NCI-H82 (cell line): ENCODE results near the gene ITGA2.
A peak's percentile ranks its signal among the peaks of the same experiment; 100 is the strongest.

ENCODE experiments used
- DNase-seq: peaks from one replicate; lab custom pipeline; 2025; lab: John Stamatoyannopoulos, UW

ITGA2 gene

DNA sequence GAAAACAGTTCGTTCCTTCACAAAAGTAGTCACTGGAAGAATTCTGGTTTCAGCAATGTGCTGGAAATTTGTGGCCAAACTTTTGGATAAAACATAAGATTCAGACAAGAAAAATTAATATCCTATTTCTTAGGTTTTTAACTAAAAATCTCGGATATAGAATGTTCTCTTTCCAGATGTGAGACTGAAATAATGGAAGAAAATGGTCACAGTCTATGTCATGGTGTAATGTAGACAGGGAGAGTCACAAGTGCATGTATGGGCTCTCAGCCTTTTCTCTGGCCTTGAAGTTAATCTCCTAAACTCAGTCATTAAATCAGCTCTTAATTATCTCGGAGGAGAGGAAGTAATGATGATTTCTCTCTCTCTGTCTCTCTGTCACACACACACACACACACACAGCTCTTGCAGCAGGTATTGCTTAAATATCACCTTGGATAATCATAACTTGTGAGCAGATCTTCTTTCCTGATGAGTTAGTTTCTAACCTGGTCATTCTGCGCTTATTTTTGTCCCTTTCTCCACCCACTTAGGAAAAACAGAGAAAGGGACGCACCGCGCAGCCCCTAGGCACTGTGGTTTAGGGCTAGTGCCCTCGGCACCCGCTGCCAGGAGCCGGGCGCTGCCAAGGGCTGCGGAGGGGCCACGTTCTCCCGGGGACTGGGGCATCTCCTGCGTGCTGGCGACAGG lies 672 bp upstream of the ITGA2 start:
- peak; percentile 13 for DNase-seq

DNA sequence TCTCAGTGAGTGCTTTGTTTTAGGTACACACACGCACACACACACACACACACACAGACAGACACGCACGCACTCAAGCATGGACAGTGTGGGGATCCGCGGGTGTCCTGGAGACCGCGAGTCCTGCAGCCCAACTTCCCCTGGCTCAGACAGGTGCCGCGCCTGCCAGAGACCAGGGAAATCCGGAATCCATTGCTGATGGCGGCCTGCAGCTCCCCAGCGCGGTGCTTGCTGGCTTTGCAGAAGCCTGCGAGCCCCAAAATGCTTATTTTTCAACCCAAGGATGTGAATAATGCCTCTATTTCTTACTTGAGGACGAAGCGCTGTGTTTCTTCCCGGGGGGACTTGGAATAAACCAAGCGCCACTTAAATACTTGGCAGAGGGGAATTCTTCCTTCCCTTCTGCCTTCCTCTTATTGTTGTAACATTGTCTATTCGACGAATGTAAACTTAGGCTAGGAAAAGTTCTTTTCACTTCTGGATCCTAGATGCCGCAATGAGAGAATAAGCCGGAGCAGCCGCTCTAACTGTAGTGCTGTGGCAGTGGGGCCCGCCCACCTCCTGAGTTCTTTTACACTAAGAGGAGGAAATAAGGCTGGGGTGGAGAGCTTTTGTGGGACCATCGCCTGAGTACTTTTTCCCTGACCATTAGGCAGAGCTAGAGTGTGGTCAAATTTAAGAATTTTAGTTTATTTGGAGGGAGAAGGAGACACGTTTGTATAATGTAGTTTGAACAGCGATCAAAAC lies 802 bp downstream of the ITGA2 start:
- no peak for DNase-seq

DNA sequence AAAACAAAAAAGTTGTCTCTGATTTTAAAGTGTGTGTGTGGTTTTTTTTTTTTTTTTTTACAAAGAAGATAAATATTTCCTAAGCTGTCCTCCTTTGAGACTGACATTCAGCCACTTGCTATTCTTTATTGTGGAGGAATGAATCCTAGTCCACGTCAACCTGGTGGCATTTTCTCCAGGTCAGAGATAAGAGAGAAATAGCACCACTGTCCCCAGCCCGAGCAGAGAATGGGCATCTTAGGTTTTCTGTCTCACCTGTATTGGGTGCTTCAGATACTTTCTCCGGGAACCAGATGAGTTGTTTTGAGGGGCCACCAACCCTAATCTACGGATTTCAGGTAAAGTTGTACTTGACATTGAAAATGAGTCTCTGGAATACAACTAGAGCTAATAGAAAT lies 1.4 kb downstream of the ITGA2 start:
- DNase-seq = no peak

DNA sequence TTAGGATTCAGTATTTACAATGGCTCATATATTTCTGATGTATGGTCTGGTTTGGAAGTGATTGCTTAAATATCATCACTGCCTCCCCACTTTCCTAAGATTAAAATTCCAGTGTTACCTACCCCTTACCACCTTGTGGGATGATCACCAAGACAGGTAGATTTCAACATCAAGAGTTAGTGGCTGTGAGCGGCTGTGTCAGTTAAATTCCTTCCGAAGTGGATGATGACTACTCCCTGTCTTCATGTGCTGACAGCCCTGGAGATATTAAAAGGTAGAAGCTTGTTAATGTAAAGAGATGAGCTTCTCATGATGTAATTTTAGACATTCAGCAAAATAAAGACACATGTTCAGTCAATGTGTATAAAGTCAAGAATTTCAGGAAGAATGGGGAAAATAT lies 4.2 kb downstream of the ITGA2 start:
- DNase-seq = no peak

DNA sequence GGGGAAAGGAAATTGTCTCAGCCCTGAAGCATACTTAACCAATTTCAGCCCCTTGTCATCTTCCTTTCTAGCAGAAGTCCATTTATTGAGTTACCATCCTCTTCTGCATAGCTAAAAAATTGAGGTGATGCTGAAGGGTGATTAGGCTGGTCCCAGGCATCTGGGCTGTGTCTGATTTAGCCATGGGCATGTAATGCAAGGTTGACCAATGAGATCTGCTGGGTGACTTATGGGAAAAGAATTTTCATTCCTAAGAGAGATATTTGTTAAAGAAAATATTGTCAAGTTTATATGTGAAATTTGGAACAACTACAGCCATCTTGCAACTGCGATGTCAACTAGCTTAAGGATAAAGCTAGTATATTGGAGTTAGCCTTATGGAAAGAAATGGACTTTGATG lies 5.1 kb downstream of the ITGA2 start:
- DNase-seq = no peak

DNA sequence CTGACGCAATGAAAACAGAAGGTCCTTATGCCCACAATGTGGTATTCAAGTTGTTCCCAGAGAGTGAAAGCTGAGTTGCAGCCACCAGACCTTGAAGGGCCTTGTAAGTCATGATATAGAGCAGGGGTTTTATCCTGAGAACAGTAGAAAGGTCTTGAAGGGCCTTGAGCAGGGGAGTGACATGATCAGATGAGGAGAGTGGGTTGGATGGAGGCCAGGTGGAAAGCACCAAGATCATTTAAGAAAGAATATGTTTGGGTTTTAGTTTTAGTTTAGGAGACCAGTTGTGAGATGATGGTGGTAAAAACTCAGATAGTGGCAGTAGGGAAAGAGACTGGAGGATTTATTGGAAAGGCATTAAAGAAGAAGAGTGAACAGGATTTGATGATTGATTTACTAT lies 5.9 kb downstream of the ITGA2 start:
- DNase-seq = no peak

DNA sequence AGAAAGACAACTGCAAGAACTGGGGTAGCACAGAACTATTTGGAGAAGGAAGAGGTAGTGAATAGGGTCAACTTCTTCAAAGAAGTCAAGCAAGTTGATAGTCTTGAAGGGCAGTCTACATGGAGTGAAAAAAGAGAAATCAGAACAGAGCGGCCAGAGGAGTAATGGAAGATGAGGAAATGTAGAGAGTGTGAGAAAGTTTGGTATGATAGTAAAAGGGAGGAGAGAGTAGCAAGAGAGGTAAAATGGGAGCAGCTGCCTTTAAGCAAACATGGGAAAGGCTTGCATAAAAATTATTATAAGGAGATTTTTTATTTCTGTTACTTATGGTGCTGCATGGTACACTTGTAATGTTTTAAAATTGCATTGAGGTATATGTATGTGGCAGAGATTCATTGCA lies 6.8 kb downstream of the ITGA2 start:
- DNase-seq = no peak

DNA sequence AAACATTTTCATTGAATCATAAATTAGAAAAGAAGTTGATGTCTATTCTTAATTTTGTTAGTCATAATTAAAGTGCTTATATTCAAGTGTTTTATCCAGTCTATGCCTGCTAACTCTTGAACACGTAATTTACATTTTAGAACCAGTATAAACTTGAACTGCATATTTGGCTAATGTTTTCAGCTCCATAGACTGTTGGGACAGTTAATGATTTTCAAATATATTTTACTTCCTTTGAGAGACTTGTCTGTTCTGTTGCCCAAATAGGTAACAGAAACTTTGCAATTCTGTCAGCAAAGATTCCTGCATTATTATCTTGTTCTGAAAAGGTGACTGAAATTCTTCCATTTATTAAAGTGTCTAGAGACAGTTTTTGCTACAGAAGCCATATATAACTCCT lies 7.8 kb downstream of the ITGA2 start:
- no peak for DNase-seq

DNA sequence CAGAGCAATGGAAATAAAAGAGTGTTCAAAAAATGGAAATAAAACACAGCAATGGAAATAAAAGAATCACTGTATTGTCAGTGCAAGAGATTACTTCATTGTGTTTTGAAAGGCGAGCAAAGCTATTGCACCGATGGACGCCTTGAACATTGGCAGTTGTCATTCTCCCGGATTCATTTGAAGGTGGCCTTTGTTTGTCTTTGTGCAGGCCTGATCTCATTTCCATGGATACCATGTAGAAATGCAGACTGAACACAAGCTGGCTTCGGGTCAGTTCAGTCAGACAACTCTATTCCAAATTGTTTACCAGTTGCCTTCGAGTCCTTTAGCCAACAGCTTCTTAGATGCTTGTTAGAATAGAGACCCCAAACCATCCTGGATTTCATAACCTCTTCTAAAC lies 8.3 kb downstream of the ITGA2 start:
- no peak for DNase-seq

DNA sequence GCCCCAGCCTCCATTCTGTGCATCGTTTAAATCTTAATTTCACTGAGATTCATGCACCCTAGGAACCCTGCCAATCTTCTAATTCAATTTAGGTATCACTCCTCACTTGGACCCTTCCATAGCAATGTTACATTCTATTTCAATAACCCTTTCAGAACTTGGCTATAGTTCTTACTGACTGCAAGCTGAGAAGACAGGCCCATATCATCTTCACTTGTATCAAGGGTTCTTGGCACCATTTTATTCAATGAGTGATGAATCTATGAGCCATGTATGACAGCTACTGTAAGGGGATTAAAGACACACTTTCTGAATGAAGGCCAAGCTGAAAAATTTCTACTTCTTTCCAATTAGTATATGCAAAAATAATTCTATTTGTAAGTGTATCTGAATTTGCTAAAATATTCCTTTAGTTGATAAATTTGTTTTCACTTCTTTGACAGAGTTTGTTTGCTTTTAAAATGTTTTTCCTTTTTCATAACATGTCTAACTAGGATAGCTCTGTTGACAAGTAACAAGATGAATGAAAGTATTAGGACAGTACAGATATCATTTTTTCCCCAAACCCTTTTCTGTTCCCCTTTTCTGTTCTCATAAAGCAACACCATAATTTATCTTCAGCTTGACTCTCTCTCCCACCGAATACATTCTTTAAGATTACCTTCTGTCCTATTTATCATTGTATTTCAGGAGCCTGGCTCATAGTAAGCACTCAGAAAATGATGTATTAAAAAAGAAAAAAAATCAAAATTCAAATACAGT lies 9.6 kb downstream of the ITGA2 start:
- no peak for DNase-seq

DNA sequence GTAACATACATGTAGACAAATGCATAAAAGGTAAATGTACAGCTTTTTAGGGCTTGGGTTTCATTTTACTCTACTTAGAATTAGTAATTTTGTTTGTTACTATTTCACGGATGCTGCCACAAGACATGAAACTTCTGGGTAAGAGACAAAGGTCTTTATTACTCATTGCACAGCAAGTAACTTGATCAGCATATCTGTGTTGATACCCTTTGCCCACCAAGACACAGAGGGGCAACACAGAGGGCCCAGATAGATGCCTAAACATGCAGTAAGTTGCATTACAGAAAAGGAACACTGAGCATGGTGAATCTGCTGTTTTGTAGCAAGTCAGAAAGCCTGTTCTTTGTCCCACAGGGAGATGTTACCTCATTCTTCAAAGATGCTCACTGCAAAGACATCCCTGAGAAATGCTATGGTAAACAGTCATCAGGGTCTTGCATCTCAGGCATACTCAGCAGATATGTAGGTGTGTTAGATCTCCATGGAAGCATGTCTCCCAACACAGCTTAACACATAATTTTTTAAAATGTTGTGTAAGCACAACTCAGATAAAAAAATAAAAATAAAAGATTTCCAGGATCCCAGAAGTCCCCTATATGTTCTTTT lies 10.3 kb downstream of the ITGA2 start:
- DNase-seq = no peak

DNA sequence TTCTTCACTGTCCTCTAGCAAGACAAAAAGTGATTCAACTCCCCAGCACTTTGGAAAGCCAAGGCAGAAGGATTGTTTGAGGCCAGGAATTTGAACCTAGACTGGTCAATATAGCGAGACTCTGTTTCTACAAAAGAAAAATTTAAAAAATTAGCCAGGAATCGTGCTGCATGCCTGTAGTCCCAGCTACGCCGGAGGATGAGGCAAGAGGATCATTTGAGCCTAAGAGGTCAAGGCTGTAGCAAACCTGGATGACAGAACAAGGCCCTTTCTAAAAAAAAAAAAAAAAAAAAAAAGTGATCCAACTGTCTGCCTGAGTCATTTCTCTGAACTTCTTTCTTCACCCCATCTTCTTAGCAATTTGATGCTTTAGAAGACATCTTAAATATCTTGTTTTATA lies 12.4 kb downstream of the ITGA2 start:
- no peak for DNase-seq

DNA sequence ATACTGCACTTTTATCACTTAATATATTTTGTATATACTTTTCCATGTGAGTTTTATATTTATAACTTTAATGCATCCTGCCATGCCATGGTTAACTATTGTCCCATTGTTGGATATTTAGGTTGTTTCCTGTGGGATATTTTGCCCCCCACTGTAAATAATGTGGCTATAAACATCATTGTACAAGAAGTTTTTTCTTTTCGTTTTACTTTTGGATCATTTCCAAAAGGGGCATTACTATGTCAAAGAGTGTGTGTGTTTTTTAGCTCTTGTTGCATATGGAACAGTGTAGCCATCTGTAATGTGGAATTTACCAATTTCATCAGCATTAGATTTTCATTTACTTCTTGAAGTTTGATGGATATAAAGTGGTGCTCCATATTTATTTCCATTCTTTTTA lies 13.3 kb downstream of the ITGA2 start:
- no peak for DNase-seq

DNA sequence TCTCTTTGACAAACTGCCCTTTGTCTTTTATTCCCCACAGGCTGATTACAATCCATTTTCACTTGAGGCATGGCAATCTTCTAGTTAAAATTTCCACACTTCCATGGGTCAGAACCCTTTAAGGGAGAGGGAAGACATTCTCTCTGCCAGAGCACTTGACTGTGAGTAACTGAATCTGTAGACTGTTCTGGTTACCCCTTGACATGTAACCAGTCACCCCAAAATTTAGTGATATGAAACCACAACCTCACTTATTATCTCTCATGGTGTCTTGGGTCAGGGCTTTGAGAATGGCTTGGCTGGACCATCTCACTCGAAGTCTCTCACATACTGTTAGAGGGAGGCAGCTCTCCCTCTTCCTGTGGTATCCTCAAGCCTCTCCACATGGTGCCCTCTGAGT lies 14.0 kb downstream of the ITGA2 start:
- no peak for DNase-seq

DNA sequence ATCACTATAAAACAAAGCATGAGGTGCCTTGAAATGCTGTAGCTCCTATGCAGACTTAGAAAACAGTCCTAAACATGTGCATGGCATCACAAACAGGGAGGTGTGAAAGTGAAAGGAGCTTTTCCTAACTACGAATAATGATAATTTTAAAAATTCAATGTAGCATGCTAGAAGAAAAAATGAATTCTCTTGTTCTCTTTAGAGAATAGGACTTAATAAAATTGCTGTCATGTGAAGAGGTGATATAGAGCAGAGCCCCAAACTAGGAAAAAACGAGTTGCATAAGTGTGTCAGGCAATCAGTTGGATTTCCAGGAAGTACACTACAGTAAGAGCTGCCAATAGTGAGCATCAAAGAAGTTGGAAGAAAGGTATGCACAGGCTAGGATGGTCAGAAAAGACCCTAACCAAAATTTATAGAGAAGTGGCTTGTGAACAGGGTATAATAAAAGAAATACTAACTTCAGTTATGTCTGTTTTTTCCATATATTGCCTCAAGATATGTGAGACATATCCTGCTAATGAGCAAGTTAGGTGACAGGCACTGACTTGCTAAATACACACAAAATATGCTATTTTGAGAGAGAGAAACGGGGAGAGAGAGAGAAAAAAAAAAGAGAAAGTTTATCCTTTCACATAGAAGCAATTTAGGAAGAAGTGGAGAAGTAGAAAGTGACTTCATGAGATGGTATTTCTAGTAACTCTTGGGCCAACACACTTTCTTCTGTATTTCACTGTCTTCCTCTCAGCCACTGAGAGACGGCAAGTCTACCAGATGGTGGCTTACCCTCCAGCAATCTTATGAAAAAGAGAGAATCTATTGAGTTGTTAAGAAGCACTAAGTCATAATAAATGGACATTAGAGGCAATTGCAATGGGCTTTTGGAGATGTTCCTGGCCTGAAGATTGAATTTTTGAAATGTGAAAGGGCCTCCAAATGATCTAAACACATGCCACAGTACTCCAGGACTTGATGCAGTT lies 18.0 kb downstream of the ITGA2 start:
- no peak for DNase-seq

DNA sequence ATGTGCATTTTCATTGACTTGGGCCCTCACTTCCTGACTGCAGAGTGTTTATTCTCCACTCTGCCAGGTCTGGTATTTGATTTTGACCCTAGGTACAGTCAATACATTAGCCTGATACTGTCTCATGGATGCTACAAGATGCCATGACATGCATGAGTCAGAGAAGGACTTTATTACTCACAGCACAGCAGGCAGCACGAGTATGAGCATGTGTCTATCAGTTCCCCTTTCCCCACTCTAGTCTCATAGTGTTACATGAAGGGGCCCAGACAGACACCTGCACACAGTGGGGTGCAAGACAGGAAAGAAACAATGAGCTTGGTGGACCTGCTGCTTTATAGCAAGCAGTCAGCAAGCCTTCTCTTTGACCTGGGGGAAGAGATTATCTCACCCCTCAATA lies 19.6 kb downstream of the ITGA2 start:
- no peak for DNase-seq

DNA sequence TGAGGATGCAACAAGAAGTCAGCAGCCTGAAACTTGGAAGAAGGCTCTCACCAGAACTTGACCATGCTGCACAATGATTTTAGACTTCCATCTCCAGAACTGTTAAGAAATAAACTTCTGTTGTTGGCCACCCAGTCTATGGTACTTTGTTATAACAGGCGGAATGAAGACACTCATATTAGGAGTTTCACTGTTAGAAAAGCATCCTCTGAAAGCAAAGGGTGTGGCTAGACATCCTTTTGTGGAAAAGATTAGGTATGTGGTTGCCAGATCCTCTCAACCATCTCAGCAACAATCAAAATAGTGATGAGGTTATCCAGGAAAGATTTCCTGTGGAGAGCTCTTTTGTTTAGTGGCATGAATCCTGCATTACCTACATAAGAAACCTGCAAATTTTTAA lies 20.7 kb downstream of the ITGA2 start:
- DNase-seq = no peak

DNA sequence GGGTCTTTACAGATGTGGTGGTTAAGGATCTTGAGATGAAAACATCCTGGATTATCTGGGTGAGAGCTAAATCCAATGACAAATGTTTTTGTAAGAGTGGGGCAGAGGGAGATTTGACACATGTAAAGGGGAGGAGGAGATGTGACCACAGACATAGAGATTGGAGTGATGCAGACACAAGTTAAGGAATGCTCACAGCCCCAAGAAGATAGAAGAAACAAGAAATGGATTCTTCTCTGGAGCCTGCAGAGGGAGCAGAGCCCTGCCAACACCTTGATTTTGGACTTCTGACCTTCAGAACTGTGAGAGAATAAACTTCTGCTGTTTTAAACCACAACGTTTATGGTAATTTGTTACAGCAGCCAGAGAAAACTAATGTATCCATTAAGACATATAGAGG lies 21.7 kb downstream of the ITGA2 start:
- no peak for DNase-seq

DNA sequence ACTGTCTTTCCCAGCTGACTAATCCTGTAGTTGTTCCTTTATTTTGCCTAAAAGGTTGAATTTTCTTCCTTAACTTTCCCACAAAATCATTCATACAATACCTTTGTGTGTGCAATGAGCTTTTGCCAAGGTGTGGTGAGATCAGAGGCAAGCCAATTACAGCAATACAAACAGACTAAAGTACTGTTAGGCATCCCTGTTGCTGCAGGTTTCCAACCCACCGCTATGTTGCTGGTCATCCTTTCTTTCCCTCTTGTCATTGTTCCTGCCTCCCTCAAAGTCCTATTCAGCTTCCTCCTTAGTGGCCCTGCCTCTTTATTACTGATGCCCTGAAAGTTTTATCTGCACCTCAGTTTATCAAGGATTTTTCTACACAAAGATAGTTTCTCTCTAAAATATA lies 22.1 kb downstream of the ITGA2 start:
- no peak for DNase-seq

DNA sequence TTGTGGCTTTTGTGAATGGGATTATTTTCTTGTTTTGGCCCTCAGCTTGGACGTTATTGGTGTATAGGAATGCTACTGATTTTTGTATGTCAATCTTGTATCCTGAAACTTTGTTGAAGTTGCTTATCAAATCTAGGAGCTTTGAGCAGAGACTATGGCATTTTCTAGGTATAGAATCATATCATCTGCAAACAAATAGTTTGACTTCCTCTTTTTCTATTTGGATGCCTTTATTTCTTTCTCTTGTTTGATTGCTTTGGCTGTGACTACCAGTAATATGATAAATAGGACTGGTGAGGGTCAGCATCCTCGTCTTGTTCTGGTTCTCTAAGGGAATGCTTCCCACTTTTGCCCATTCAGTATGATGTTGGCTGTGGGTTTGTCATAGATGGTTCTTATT lies 24.7 kb downstream of the ITGA2 start:
- no peak for DNase-seq

DNA sequence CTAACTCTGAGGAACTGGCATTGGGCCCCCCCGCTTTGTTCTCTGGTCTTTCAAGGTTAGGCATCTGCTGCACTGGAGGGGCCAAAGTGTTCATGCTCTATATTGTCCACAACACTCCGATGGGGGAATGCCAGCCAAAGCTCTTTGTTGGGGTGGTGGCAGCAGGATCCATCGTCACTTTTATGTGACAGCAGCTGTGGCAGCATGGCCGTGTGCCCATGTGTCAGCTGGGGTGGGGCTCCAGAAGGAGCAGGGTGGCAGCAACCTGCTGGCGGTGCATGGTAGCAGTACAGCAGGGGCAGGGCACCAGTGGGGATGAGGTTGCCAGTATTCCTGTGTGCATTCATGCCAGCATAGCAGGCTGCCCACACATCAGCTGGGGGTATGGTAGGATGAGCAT lies 28.2 kb downstream of the ITGA2 start:
- DNase-seq = no peak
